GM23338 (cell line): ENCODE measurements around the gene ZNF280D. TPM values are rescaled to one million over a fixed set of nuclear protein-coding genes. Genes with fewer than 3 reads are reported as not detected.

ENCODE experiments used
- ATAC-seq: fragments of 200-7000 bp; cut with Tn5 transposase; 3 replicates; pipeline ENCODE4 v1.9.1; 2020
- DNase-seq: peaks from one replicate; pipeline ENCODE4 v3.0.0-alpha.2; 2015; ENCODE audit warnings: low spot score
- H2AFZ ChIP-seq: fragments of 200-600 bp; sonication (generic); 2 replicates; pipeline ENCODE4 v1.8.0; 2016; ENCODE audit warnings: antibody characterized with exemption, mild to moderate bottlenecking, moderate library complexity
- H3F3A ChIP-seq: fragments of 200-600 bp; sonication (generic); replicated peaks from 2 replicates; pipeline ENCODE4 v1.8.0; 2017; ENCODE audit warnings: antibody characterized with exemption, mixed run types, low read depth
- H3K27ac ChIP-seq: fragments of 200-600 bp; sonication (generic); 2 replicates; pipeline ENCODE4 v1.6.1; 2016; ENCODE audit warnings: low read depth
- H3K27me3 ChIP-seq: fragments of 200-600 bp; sonication (generic); 2 replicates; pipeline ENCODE4 v1.8.0; 2016; ENCODE audit warnings: mild to moderate bottlenecking, mixed run types, moderate library complexity; ENCODE audit not compliant: insufficient read depth
- H3K36me3 ChIP-seq: fragments of 200-600 bp; sonication (generic); 2 replicates; pipeline ENCODE4 v1.8.0; 2016; ENCODE audit warnings: mild to moderate bottlenecking; ENCODE audit not compliant: insufficient read depth
- H3K4me1 ChIP-seq: fragments of 200-600 bp; sonication (generic); 2 replicates; pipeline ENCODE4 v1.8.0; 2016; ENCODE audit warnings: mild to moderate bottlenecking, moderate library complexity; ENCODE audit not compliant: insufficient read depth
- H3K4me2 ChIP-seq: fragments of 200-600 bp; sonication (generic); 2 replicates; pipeline ENCODE4 v1.7.1; 2017; ENCODE audit warnings: mixed run types
- H3K4me3 ChIP-seq: fragments of 200-600 bp; sonication (generic); 2 replicates; pipeline ENCODE4 v1.6.1; 2016; ENCODE audit warnings: mixed run types
- H3K79me2 ChIP-seq: fragments of 200-600 bp; sonication (generic); replicated peaks from 2 replicates; pipeline ENCODE4 v1.8.0; 2017; ENCODE audit warnings: mild to moderate bottlenecking; ENCODE audit not compliant: insufficient read depth
- H3K9me2 ChIP-seq: fragments of 200-600 bp; sonication (generic); 2 replicates; pipeline ENCODE4 v1.8.0; 2017; ENCODE audit not compliant: insufficient read depth
- H4K20me1 ChIP-seq: fragments of 200-600 bp; sonication (generic); replicated peaks from 2 replicates; pipeline ENCODE4 v1.8.0; 2017; ENCODE audit warnings: mild to moderate bottlenecking; ENCODE audit not compliant: insufficient read depth
- H3K27ac Mint-ChIP-seq: 2 replicates; pipeline ENCODE4 v1.8.0; 2020; ENCODE audit warnings: inconsistent platforms, mild to moderate bottlenecking, moderate library complexity, mixed read lengths
- H3K27me3 Mint-ChIP-seq: 3 replicates; pipeline ENCODE4 v1.8.0; 2022; ENCODE audit warnings: low read depth, mild to moderate bottlenecking, moderate library complexity, mixed read lengths, inconsistent platforms; ENCODE audit not compliant: insufficient read depth, poor library complexity
- H3K36me3 Mint-ChIP-seq: 3 replicates; pipeline ENCODE4 v1.8.0; 2021; ENCODE audit warnings: low read depth, mild to moderate bottlenecking, inconsistent platforms, moderate library complexity, mixed read lengths
- H3K4me1 Mint-ChIP-seq: 3 replicates; pipeline ENCODE4 v1.8.0; 2020; ENCODE audit warnings: mild to moderate bottlenecking, inconsistent platforms, mixed read lengths
- H3K4me3 Mint-ChIP-seq: 3 replicates; pipeline ENCODE4 v1.8.0; 2021; ENCODE audit warnings: moderate library complexity, mild to moderate bottlenecking, inconsistent platforms, mixed read lengths
- H3K9me3 Mint-ChIP-seq: 3 replicates; pipeline ENCODE4 v1.8.0; 2020; ENCODE audit warnings: moderate library complexity, mild to moderate bottlenecking, inconsistent platforms, mixed read lengths
- EZH2 ChIP-seq: fragments of 200-600 bp; sonication (generic); IDR thresholded peaks from one replicate; pipeline ENCODE4 v1.8.0; 2017; ENCODE audit warnings: antibody characterized with exemption, mild to moderate bottlenecking, low read depth; ENCODE audit not compliant: unreplicated experiment
- POLR2AphosphoS5 ChIP-seq: IDR thresholded peaks from 2 replicates; pipeline ENCODE4 v1.6.1; 2016; ENCODE audit warnings: antibody characterized with exemption, low read depth
- ZNF462 ChIP-seq: fragments of 250-450 bp; sonication (Bioruptor Pico); IDR thresholded peaks from 2 replicates; pipeline ENCODE4 v1.5.0; 2020; ENCODE audit warnings: mild to moderate bottlenecking, moderate library complexity
- polyA plus RNA-seq: library from polyadenylated mRNA; unstranded; fragments of >200 nt; fragmentation: Nextera tagmentation; extraction: Ambion mirVana; gene quantifications from 2 replicates; pipeline ENCODE4 v1.2.1, GENCODE V29; 2016
- total RNA-seq: library from RNA; depleted of rRNA; stranded (reverse); fragments of >200 nt; shearing (Covaris generic); gene quantifications from 2 replicates; pipeline ENCODE4 v1.2.3, GENCODE V29; 2014
- TF ChIP-seq, protein P1 (sequence below), 2 experiments: fragments of 200-600 bp in 1 of 2; sonication (generic) in 1 of 2; conservative IDR thresholded peaks; 2 replicates each; pipeline versions ENCODE4 v1.5.1 to v1.6.1; 2016 to 2017; ENCODE audit warnings: antibody characterized with exemption in 2 of 2, low read depth in 2 of 2, mild to moderate bottlenecking in 2 of 2, moderate library complexity in 1 of 2

ZNF280D gene
- total and polyA plus RNA-seq, 2 experiments from 2014 or later = 23.3 to 32.5 TPM

DNA sequence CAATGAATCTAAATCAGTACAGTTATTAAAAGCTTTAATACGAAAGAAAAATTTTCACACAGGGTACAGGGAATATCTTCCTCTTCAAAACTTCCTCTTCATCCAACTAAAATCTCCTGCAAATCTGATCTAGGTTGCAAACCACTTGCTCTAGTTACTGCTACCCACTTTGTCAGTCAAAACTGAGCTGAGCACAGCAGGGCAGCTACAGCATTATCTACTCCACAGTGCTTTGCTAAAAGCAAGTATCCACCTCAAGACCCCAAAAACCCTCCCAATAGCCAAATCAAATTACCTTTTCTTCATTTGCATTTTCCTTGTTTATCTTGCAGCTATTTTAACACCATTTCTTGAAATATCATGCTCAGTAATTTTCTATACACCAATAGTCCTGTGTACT lies 14.7 kb downstream of the ZNF280D start (continued):
- TF ChIP-seq ZNF462 = no peak

DNA sequence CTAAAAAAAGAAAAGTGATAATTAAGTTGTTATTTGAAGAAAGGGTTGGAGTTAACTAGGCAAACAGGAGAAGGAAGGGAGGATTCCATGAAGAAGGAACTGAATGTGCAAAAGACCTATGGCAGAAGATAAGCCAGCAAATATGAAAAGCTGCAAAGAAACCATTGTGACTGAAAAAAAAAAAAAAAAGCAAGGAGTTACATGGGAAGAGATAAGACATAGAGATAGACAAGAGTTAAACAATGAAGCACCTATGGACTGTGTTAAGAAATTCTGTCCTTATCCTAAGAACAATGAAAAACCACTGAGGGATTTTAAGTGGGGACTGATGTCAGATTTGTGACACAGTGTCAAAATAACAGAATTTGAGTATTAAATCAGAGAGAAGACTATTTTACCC lies 17.0 kb downstream of the ZNF280D start:
- H3K4me1 Mint-ChIP-seq = peaks cover 24% of the 10 kb centered on the region
- H3K36me3 ChIP-seq = no peaks in the 10 kb centered on the region
- H2AFZ ChIP-seq = no peak overlapping the region
- DNase-seq = no peak
- peaks cover 94% of the 10 kb centered on the region for H3K79me2 ChIP-seq
- H3K9me2 ChIP-seq = no peaks in the 10 kb centered on the region; the same call in 1 of the 2 replicates
- TF ChIP-seq POLR2AphosphoS5 = no peak
- TF ChIP-seq EZH2 = no peak
- TF ChIP-seq, protein P1, sequence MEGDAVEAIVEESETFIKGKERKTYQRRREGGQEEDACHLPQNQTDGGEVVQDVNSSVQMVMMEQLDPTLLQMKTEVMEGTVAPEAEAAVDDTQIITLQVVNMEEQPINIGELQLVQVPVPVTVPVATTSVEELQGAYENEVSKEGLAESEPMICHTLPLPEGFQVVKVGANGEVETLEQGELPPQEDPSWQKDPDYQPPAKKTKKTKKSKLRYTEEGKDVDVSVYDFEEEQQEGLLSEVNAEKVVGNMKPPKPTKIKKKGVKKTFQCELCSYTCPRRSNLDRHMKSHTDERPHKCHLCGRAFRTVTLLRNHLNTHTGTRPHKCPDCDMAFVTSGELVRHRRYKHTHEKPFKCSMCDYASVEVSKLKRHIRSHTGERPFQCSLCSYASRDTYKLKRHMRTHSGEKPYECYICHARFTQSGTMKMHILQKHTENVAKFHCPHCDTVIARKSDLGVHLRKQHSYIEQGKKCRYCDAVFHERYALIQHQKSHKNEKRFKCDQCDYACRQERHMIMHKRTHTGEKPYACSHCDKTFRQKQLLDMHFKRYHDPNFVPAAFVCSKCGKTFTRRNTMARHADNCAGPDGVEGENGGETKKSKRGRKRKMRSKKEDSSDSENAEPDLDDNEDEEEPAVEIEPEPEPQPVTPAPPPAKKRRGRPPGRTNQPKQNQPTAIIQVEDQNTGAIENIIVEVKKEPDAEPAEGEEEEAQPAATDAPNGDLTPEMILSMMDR (conservative IDR thresholded peaks at IDR 0.05; ENCODE audit: low read depth in 2 of 2) = no peak
- no peak for TF ChIP-seq ZNF462
- H3K36me3 Mint-ChIP-seq = peaks cover under 1% of the 10 kb centered on the region; the same call in 1 of the 3 replicates
- no peaks in the 10 kb centered on the region for H4K20me1 ChIP-seq
- peaks cover 16% of the 10 kb centered on the region for H3K4me1 ChIP-seq
- H3K4me2 ChIP-seq = no peak overlapping the region
- H3K27me3 ChIP-seq = no peaks in the 10 kb centered on the region
- H3K27me3 Mint-ChIP-seq = no peaks in the 10 kb centered on the region
- no peak overlapping the region for H3K4me3 ChIP-seq
- H3K27ac Mint-ChIP-seq = no peak overlapping the region
- ATAC-seq = no peak
- no peaks in the 10 kb centered on the region for H3F3A ChIP-seq
- no peak overlapping the region for H3K27ac ChIP-seq
- H3K9me3 Mint-ChIP-seq = no peaks in the 10 kb centered on the region
- H3K4me3 Mint-ChIP-seq = no peak overlapping the region
